Endothelial cell of umbilical vein (primary cell): ENCODE measurements around the gene OVCH1. TPM values are rescaled to one million over a fixed set of nuclear protein-coding genes. Genes with fewer than 3 reads are reported as not detected.

Experiments used
- BruUV-seq: library from RNA; stranded (reverse); fragments of 400-500 nt; replicated peaks from 2 replicates; lab custom pipeline; 2021; lab: Mats Ljungman, UMichigan
- CTCF ChIA-PET: fragments of 300-600, 350-600 bp; sonication (Branson Sonifier 250); formaldehyde crosslinking; loops from one replicate; lab custom pipeline; 2021; ENCODE audit warnings: antibody characterized with exemption, inconsistent platforms; lab: Charles Lee
- POLR2A ChIA-PET: fragments of 300-600, 350-600 bp; sonication (Branson Sonifier 250); formaldehyde crosslinking; loops from one replicate; lab custom pipeline; 2021; ENCODE audit warnings: antibody characterized with exemption, inconsistent platforms; lab: Charles Lee
- DNase-seq: peaks from one replicate; pipeline ENCODE4 v3.0.0-alpha.2; 2011; ENCODE audit warnings: low read depth, low spot score
- FAIRE-seq: peaks from 2 replicates; lab custom pipeline; 2011; peaks lifted over from hg19 to GRCh38; lab: Jason Lieb, UNC
- H2AFZ ChIP-seq: 2 replicates; pipeline ENCODE4 v1.6.0; 2012; ENCODE audit warnings: low read depth, low read length, control low read depth, inconsistent platforms
- H3K27ac ChIP-seq: 2 replicates; pipeline ENCODE4 v1.5.1; 2011; ENCODE audit warnings: low read depth, mild to moderate bottlenecking, control low read depth, low read length, moderate library complexity; ENCODE audit not compliant: insufficient read depth
- H3K27me3 ChIP-seq, 2 experiments: 2 replicates each; pipeline versions ENCODE4 v1.6.0 to v1.6.1; 2011; ENCODE audit warnings: low read length in 2 of 2, mixed read lengths in 1 of 2; ENCODE audit not compliant: control insufficient read depth in 2 of 2, insufficient read depth in 2 of 2
- H3K36me3 ChIP-seq, 2 experiments: 2 replicates in 1 of 2; 3 replicates in 1 of 2; pipeline ENCODE4 v1.5.1; 2011; ENCODE audit warnings: low read length in 2 of 2, mild to moderate bottlenecking in 1 of 2, moderate library complexity in 1 of 2; ENCODE audit not compliant: control insufficient read depth in 2 of 2, insufficient read depth in 2 of 2; ENCODE audit errors: extremely low read depth in 1 of 2
- H3K4me1 ChIP-seq: 3 replicates; pipeline ENCODE4 v1.5.1; 2011; ENCODE audit warnings: mild to moderate bottlenecking, low read length; ENCODE audit not compliant: control insufficient read depth, insufficient read depth; ENCODE audit errors: extremely low read depth
- H3K4me2 ChIP-seq: 2 replicates; pipeline ENCODE4 v1.6.1; 2011; ENCODE audit warnings: low read length, control low read depth, mixed read lengths; ENCODE audit not compliant: insufficient read depth
- H3K4me3 ChIP-seq, 3 experiments: fragments of 200-600 bp in 1 of 3; sonication (generic), shearing (Covaris generic) in 1 of 3; replicated peaks in 1 of 3; 2 replicates each; pipeline ENCODE4 v1.5.1; 2011 to 2016; ENCODE audit warnings: control low read depth in 3 of 3, low read length in 3 of 3, mild to moderate bottlenecking in 2 of 3, inconsistent platforms in 1 of 3, low read depth in 1 of 3, moderate library complexity in 1 of 3; ENCODE audit not compliant: insufficient read depth in 1 of 3
- H3K79me2 ChIP-seq: 2 replicates; pipeline ENCODE4 v1.6.0; 2012; ENCODE audit warnings: low read length, inconsistent platforms; ENCODE audit not compliant: control insufficient read depth, insufficient read depth
- H3K9ac ChIP-seq: replicated peaks from 2 replicates; pipeline ENCODE3; 2011; ENCODE audit warnings: low read length, control low read depth; ENCODE audit not compliant: insufficient read depth; ENCODE audit errors: extremely low read depth
- H3K9me1 ChIP-seq: replicated peaks from 3 replicates; pipeline ENCODE4 v1.6.0; 2011; ENCODE audit warnings: mild to moderate bottlenecking, low read length; ENCODE audit not compliant: control insufficient read depth, insufficient read depth; ENCODE audit errors: extremely low read depth
- H3K9me3 ChIP-seq: replicated peaks from 2 replicates; pipeline ENCODE4 v1.5.1; 2012; ENCODE audit warnings: low read length, inconsistent platforms; ENCODE audit not compliant: control insufficient read depth, insufficient read depth
- H4K20me1 ChIP-seq: replicated peaks from 2 replicates; pipeline ENCODE3; 2011; ENCODE audit warnings: mild to moderate bottlenecking, low read length; ENCODE audit not compliant: control insufficient read depth, insufficient read depth; ENCODE audit errors: extremely low read depth
- EZH2 ChIP-seq: IDR thresholded peaks from 2 replicates; pipeline ENCODE4 v1.6.1; 2012; ENCODE audit warnings: borderline replicate concordance, low read depth, mild to moderate bottlenecking, moderate library complexity, low read length, inconsistent platforms; ENCODE audit not compliant: severe bottlenecking
- FOS ChIP-seq: IDR thresholded peaks from 2 replicates; pipeline ENCODE4 v1.6.1; 2011; ENCODE audit warnings: mild to moderate bottlenecking, low read length, moderate library complexity, borderline replicate concordance; ENCODE audit not compliant: insufficient read depth
- GATA2 ChIP-seq: IDR thresholded peaks from 2 replicates; pipeline ENCODE4 v1.7.0; 2011; ENCODE audit warnings: low read depth, mild to moderate bottlenecking, moderate library complexity, mixed read lengths, low read length; ENCODE audit not compliant: insufficient read length, insufficient read depth
- JUN ChIP-seq: IDR thresholded peaks from 2 replicates; pipeline ENCODE4 v1.6.1; 2011; ENCODE audit warnings: borderline replicate concordance, low read depth; ENCODE audit not compliant: insufficient read length, insufficient read depth
- MYC ChIP-seq: IDR thresholded peaks from one replicate; pipeline ENCODE4 v1.6.1; 2011; ENCODE audit warnings: mild to moderate bottlenecking, low read depth, low read length
- POLR2A ChIP-seq: IDR thresholded peaks from 2 replicates; pipeline ENCODE4 v1.6.1; 2012; ENCODE audit warnings: low read depth, mild to moderate bottlenecking, control low read depth, low read length
- POLR2AphosphoS5 ChIP-seq: IDR thresholded peaks from 2 replicates; pipeline ENCODE4 v1.6.1; 2012; ENCODE audit warnings: low read depth, mild to moderate bottlenecking, control low read depth, low read length, moderate library complexity; ENCODE audit not compliant: insufficient read depth
- dilution Hi-C: fragments of 300-500 bp; cut with MboI; formaldehyde crosslinking; loops from one replicate; pipeline ENCODE4 v1.15.0; 2019; ENCODE audit warnings: low sequenced_read_pairs; ENCODE audit not compliant: extremely low pct_ligation_motif_present
- intact Hi-C: fragments of 100-400 bp; cut with micrococcal nuclease; formaldehyde crosslinking; loops from one replicate; pipeline ENCODE4 v1.10.0; 2022
- polyA plus RNA-seq, 4 experiments: library from polyadenylated mRNA; depleted of rRNA in 3 of 4; stranded (reverse) in 3 of 4; unstranded in 1 of 4; fragments of >200 nt; gene quantifications; 2 replicates each; pipeline versions ENCODE4 v1.2.1 to v1.2.3, GENCODE V29; 2011 to 2012; ENCODE audit warnings: missing spikeins in 1 of 4
- total RNA-seq: library from RNA; stranded (reverse); gene quantifications from 2 replicates; pipeline ENCODE4 v1.2.3, GENCODE V29; 2021
- TF ChIP-seq, protein P1 (sequence below), 2 donors: IDR thresholded peaks; 1 replicate in 1 of 2; 2 replicates in 1 of 2; pipeline ENCODE4 v1.5.1; 2011; ENCODE audit warnings: low read length in 2 of 2, mild to moderate bottlenecking in 2 of 2, moderate library complexity in 2 of 2, control low read depth in 1 of 2, inconsistent platforms in 1 of 2, low read depth in 1 of 2; ENCODE audit not compliant: insufficient read depth in 1 of 2; ENCODE audit errors: extremely low read depth in 1 of 2
- TF ChIP-seq, protein P2 (sequence below): IDR thresholded peaks from 2 replicates; pipeline ENCODE4 v1.6.1; 2011; ENCODE audit not compliant: insufficient read depth, insufficient read length

Gene OVCH1
- total and polyA plus RNA-seq, 2 donors (not counting 3 experiments of a cell fraction or from before 2014, with no cell fraction given) = 0.01 TPM; not detected in 1

- dilution Hi-C loops = no loop called here
- no TSS peak for BruUV-seq
- ChIA-PET CTCF (interaction anchor here (1.4 to 2.4 kb wide), 3 partner anchors 10 to 27 kb away, joined by 3 to 8 read pairs (median 5); no protein-coding TSS in a partner anchor), POLR2A (no interaction called here)
- no peaks in the 10 kb centered on the region for H3K27me3 ChIP-seq
- H4K20me1 ChIP-seq = no peaks in the 10 kb centered on the region
- intact Hi-C loops = no loop called here
- no peak for TF ChIP-seq FOS
- TF ChIP-seq GATA2 = no peak
- no peak for TF ChIP-seq JUN
- TF ChIP-seq, protein P1, sequence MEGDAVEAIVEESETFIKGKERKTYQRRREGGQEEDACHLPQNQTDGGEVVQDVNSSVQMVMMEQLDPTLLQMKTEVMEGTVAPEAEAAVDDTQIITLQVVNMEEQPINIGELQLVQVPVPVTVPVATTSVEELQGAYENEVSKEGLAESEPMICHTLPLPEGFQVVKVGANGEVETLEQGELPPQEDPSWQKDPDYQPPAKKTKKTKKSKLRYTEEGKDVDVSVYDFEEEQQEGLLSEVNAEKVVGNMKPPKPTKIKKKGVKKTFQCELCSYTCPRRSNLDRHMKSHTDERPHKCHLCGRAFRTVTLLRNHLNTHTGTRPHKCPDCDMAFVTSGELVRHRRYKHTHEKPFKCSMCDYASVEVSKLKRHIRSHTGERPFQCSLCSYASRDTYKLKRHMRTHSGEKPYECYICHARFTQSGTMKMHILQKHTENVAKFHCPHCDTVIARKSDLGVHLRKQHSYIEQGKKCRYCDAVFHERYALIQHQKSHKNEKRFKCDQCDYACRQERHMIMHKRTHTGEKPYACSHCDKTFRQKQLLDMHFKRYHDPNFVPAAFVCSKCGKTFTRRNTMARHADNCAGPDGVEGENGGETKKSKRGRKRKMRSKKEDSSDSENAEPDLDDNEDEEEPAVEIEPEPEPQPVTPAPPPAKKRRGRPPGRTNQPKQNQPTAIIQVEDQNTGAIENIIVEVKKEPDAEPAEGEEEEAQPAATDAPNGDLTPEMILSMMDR (IDR thresholded peaks at IDR 0.05; ENCODE audit: extremely low read depth in 1 of 2, insufficient read depth in 1 of 2, low read depth in 1 of 2, low read length in 2 of 2) = no peak
- no peak for TF ChIP-seq POLR2AphosphoS5
- no peak overlapping the region for H2AFZ ChIP-seq
- DNase-seq = peak; percentile 9
- no peak overlapping the region for H3K27ac ChIP-seq
- H3K9me1 ChIP-seq = no peaks in the 10 kb centered on the region
- H3K4me1 ChIP-seq = no peaks in the 10 kb centered on the region
- FAIRE-seq = no peak
- H3K4me2 ChIP-seq = no peak overlapping the region
- H3K9ac ChIP-seq = no peak overlapping the region
- H3K79me2 ChIP-seq = no peaks in the 10 kb centered on the region
- H3K36me3 ChIP-seq = no peaks in the 10 kb centered on the region
- H3K4me3 ChIP-seq = no peak overlapping the region
- H3K9me3 ChIP-seq = no peaks in the 10 kb centered on the region
These were observed 49.7 kb upstream of the OVCH1 start for GRCh38 chr12:29547151-29547632.

- Histone ChIP-seq H3K9me3 (no peaks in the 10 kb centered on the region), H3K27me3 (no peaks in the 10 kb centered on the region), H3K79me2 (no peaks in the 10 kb centered on the region), H3K9me1 (no peaks in the 10 kb centered on the region), H3K27ac (no peak overlapping the region), H3K4me1 (no peaks in the 10 kb centered on the region), H3K4me3 (no peak overlapping the region), H3K4me2 (no peak overlapping the region), H3K9ac (no peak overlapping the region), H2AFZ (no peak overlapping the region), H3K36me3 (no peaks in the 10 kb centered on the region), H4K20me1 (no peaks in the 10 kb centered on the region)
- no TSS peak for BruUV-seq
- POLR2A ChIA-PET = interaction anchor here (0.6 kb wide), 1 partner anchor 191 kb away, joined by 3 read pairs; no protein-coding TSS in a partner anchor
- dilution Hi-C loops = no loop called here
- CTCF ChIA-PET = interaction anchor here (1.5 to 2.4 kb wide), 2 partner anchors 16 to 26 kb away, joined by 3 to 8 read pairs; no protein-coding TSS in a partner anchor
- no peak for DNase-seq
- intact Hi-C loops = no loop called here
- TF ChIP-seq, protein P1 (IDR thresholded peaks at IDR 0.05; ENCODE audit: extremely low read depth in 1 of 2, insufficient read depth in 1 of 2, low read depth in 1 of 2, low read length in 2 of 2) = no peak
- TF ChIP-seq GATA2 = no peak
- no peak for TF ChIP-seq POLR2AphosphoS5
- TF ChIP-seq EZH2 = no peak
- TF ChIP-seq, protein P2, sequence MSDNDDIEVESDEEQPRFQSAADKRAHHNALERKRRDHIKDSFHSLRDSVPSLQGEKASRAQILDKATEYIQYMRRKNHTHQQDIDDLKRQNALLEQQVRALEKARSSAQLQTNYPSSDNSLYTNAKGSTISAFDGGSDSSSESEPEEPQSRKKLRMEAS = no peak
- TF ChIP-seq MYC = no peak
- no peak for TF ChIP-seq FOS
- no peak for TF ChIP-seq JUN
- no peak for TF ChIP-seq POLR2A
- FAIRE-seq = no peak
These were observed 48.5 kb upstream of the OVCH1 start for GRCh38 chr12:29546000-29546399.
